A172 (cell line): ENCODE results near the gene TDRD15. TPM values are rescaled to one million over a fixed set of nuclear protein-coding genes. Genes with fewer than 3 reads are reported as not detected.
"Not testable (repeated sequence)": the region's sequence is repeated elsewhere in the genome, so short reads cannot be mapped to it uniquely, and the experiment has no call there.

Experiments
- DNase-seq: peaks from one replicate; pipeline ENCODE4 v3.0.0-alpha.2; 2015; ENCODE audit warnings: low spot score
- total RNA-seq: library from RNA; depleted of rRNA; stranded (reverse); fragments of >200 nt; shearing (Covaris generic); gene quantifications from 2 replicates; pipeline ENCODE4 v1.2.3, GENCODE V29; 2014; rRNA removed

The TDRD15 gene
- not detected in 2 replicates for total RNA-seq

- no peak for DNase-seq
These were observed at the start of gene TDRD15 for GRCh38 chr2:21123473-21124393. TDRD15 (plus strand) TSS chr2:21123968; CDS start chr2:21137468, 13,500 bp downstream.

DNA sequence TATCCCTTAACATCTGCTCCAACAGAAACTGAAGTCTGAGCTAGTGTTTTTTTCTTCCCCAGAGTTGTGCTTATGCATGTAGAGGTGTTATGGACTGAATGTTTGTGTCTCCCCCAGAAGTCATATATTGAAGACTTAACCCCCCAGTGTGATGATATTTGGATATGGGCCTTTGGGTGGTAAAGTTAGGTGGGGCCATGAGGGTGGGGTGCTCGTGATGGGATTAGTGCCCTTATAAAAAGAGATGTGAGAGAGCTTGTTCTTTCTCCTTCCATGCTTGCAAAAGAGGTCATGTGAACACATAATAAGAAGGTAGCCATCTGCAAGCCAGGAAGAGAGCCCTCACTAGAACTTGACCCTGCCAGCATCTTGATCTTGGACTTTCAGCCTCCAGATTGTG, 45.5 kb upstream of the TDRD15 start:
- no peak for DNase-seq

DNA sequence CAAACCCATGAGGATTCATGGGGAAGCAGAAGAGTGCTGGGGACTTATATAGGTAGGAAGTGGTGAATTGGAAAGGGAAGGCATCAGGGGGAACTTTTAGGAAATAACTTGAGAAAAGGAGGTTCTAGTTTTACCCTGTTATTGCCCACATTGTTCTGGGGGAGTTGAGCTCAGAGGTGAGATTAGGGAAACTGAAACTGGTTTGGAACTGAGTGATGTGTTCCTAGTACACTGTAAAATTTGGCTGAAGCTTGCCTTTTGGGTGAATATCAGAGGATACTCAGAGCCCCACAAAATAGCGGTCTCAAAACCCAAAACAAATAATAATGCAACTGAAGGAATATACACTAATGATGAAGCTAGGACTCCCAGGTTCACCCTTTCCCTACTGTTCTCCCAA, 40.3 kb upstream of the TDRD15 start:
- DNase-seq: no peak

- DNase-seq: no peak
These were observed 39.4 kb upstream of the TDRD15 start for GRCh38 chr2:21084401-21084800.

- no peak for DNase-seq
These were observed 31.4 kb upstream of the TDRD15 start for GRCh38 chr2:21092308-21092869.

GRCh38 chr2:21095178-21095577, 28.6 kb upstream of the TDRD15 start:
- no peak for DNase-seq

DNA sequence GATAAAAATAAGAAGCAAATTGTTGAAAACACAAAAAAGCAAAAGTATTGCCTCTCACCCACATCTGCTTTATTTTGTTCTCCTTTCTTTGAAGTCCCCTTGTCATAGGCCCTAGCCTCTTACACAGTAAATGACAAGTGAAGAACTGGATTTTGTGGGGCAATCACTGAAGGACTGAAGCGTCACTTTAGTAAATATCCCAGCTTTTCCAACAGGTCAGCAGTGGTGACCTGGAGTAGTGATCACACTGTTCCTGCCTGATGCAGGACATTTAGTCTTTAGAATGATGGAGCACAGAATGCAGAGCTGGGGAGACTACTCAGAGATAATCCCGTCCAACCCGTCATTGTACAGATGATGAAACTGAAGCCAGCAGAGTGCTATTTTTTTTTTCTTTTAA, 28.1 kb upstream of the TDRD15 start:
- no peak for DNase-seq

DNA sequence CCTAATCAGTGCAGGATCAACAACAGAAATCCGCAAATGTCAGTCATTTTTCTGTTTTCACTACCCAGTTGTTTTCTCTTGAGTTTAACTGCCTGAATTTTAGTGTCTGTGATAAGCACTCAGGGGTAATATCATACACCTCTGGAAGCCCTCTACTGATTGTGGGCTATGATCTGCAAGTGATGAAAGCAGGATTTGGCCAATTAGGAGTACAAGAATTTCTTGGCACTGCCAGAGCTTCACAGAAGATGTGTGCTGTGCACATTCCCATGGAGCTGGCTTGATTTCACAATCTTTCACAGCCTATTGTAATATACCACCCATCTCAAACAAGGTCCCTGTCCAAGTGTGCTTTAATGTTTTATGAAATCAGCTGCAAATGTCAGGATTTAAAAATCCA, 27.3 kb upstream of the TDRD15 start:
- DNase-seq: no peak

GRCh38 chr2:21097331-21097730, 26.4 kb upstream of the TDRD15 start:
- no peak for DNase-seq

- DNase-seq: no peak
These were observed 25.5 kb upstream of the TDRD15 start for GRCh38 chr2:21098294-21098693.

DNA sequence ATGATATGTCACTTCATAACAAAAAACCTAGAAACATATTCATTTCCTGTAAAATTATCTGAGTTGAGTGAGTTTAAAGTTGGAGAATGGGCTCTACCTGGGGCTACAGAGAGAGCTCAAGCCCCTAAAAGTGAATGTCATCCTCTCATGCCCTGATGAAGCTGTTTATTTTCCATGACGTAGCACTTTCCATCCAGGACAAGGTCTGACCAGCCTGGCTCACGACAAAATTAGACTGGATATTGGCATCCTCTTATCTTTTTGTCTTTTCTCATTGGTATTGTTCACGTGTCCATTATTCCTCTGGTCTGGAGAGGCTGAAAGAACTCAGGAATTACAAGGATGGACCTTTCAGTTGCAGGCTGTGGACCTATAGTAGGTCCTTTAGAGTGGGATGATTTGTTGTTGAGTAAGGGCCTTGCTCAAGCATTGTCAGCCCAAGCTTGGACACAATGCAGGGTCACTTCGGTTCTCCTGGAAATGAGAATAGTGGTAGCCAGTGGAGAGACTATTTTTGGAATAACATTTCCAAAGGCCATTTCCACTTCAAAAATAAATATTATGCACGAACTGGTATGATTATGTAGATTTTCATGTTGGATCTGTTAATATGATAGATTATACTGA, 24.4 kb upstream of the TDRD15 start:
- no peak for DNase-seq

DNA sequence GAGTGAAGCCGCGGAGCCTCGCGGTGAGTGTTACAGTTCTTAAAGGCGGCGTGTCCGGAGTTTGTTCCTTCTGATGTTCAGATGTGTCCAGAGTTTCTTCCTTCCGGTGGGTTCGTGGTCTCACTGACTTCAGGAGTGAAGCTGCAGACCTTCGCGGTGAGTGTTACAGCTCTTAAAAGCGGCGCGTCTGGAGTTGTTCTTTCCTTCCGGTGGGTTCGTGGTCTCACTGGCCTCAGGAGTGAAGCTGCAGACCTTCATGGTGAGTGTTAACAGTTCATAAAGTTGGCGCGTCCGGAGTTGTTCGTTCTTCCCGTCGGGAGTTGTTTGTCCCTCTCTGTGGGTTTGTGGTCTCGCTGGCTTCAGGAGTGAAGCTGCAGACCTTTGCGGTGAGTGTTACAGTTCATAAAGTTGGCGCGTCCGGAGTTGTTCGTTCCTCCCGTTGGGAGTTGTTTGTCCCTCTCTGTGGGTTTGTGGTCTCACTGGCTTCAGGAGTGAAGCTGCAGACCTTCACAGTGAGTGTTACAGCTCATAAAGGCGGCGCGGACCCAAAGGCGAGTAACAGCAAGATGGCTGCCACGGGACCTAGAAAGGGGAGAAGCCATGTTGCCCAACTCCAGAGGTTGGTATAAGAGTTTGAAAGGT, 22.1 kb upstream of the TDRD15 start:
- not testable (repeated sequence) for DNase-seq

DNA sequence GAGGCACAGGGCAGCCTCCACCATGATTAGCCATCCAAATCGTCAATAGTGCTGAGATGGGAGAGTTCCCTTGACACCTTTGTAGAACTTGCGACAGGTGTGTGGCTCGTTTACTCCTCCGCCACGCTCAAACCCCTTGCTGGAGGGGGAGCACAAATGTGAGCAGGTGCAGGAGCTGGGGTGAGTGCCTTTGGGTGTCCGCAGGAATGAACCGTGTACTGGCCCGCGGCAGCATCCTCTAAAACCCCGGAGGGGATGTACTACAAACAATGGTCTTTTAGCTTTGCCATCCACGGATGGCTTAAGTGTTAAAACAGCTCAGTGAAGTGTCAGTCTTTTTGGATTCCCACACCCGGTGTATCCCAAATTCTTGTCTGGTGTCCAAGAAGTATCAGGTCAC, 21.4 kb upstream of the TDRD15 start:
- DNase-seq: no peak

- DNase-seq: no peak
These were observed 20.4 kb upstream of the TDRD15 start for GRCh38 chr2:21103274-21103891.

DNA sequence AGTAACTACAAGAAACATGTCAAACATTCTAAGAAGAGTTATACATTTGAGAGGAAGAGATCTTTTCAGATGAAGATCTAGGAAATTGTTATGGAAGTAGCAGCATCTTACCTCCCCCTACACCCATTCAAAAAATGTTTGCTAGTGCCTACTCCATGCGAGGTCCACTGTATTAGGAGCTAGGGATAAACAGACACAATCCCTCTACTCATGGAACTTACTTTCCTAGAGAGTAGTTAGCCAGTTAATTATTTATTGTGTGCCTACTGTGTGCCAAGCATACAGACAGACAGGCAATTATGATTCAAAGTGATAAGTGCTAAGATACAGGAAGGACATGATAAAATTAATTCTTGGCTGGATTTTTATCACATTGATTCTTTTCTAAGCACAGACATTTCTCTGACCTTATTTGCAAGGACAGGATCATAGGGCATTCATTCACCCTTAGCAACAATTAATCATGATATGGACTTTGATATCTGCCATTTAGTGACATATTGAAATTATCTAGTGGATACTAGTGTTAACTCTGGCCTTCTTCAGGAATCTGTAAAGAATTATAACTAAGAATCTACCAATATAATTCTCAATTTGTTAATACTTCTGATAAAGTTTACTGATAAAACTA, 19.6 kb upstream of the TDRD15 start:
- DNase-seq: no peak

DNA sequence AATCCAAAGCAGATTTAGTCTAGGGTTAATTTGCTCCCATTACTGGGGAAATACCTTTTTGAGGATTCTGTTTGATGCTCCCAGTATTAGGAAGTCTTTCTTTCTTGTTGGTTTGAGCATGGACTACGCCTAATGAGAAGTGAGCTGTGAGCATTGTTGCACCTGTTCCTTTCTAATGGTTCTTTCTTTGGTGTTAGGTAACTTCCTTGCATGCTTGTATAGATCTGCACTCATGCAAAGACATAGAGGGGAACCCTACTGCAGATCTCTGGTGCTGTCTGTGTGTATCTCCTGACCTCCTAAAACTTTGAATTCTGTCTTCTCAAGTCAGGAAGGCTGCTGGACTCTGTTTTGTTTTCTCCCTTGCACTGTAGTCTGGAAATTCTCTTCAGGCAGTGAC, 12.8 kb upstream of the TDRD15 start:
- no peak for DNase-seq

GRCh38 chr2:21117688-21118087, 6.1 kb upstream of the TDRD15 start:
- no peak for DNase-seq

DNA sequence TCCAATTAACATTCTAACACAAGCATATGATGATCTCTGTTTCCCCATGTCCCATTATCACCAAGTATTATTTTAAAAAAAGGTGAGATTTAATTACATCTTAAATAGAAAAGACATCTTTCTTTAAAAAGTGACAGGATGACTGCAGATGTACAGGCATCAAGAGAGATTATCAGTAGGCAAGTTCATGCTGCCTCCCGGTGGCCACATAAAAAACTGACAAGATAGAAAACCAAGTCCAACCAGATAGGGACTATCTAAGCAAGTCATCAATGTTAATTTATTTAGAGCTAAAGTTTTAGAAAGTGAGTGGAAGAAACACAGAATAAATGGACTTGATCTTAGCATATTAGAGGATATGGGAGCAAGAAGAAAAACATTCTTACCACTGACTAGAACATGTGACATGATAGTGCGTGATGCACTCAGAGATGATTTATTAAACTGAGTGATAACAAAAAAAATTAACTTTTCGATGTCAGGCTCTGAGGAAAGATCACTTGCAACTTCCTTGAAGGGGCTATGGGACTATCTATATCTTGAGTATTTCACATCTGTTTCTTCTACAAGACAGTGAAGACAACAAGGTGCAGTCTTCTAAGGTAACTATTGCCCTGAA, 5.4 kb upstream of the TDRD15 start:
- peak; percentile 29 for DNase-seq

- DNase-seq: no peak
These were observed 8.1 kb downstream of the TDRD15 start for GRCh38 chr2:21131861-21132260.

- DNase-seq: no peak
These were observed 11.8 kb downstream of the TDRD15 start for GRCh38 chr2:21135585-21135984.

GRCh38 chr2:21142149-21142548, 18.4 kb downstream of the TDRD15 start:
- DNase-seq: no peak
